H54 (cell line): ENCODE data around the gene TUBA3C.
"Not testable (repeated sequence)": the region's sequence is repeated elsewhere in the genome, so short reads cannot be mapped to it uniquely, and the experiment has no call there.

ENCODE experiments used
- DNase-seq: peaks from one replicate; pipeline ENCODE4 v3.0.0; 2011; ENCODE audit warnings: low spot score, mixed read lengths; ENCODE audit not compliant: insufficient read length
- FAIRE-seq: peaks from 3 replicates; lab custom pipeline; 2011; peaks lifted over from hg19 to GRCh38; lab: Jason Lieb, UNC
- POLR2A ChIP-seq: IDR thresholded peaks from 2 replicates; pipeline ENCODE4 v1.6.1; 2011; ENCODE audit warnings: low read depth, mild to moderate bottlenecking, low read length

Gene TUBA3C

DNA sequence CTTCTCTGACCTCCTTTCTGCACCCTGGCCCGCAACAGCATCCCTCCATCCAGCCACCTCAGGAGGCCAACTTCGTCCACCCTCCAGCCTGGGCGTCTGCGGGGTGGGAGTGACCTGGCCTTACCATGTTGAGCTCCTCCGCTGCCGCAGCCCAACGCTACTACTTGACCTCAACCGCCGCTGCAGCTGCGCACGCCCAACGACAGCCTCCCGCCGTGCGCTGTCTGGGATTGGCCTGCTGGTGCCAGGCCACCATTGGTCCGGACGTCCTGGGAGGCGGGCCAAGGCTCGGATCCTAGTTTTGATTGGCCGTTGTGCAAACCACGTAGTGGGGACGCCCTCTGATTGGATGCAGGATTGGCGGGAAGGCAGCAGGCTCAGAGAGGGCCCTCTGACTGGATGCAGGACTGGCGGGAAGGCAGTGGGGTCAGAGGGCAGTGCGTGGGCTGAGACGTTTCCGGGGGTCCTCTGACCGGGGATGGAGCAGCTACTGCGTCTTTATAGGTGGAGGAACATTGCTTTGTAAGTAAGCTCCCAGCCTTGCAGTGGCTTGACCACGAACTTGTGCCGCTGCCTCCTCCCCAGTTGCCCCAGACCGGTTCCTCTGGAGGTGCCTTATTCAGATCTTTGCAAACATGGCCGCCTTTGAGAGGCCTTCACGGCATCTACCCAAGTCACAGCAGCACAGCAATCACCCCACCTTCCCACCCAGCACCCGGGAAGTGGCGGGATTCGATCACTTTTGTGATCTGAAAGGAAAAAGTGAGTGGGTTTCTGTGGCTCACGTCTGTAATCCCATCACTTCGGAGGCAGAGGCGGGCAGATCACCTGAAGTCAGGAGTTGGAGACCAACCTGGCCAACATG is at the start of gene TUBA3C:
TUBA3C (minus strand) TSS at position 204 of the 865 bp plus-strand sequence; CDS start at position 127, 77 bp downstream.
- FAIRE-seq (no peak), DNase-seq (no peak)
- TF ChIP-seq POLR2A, result no peak

GRCh38 chr13:19207413-19207812 is 25.8 kb upstream of the TUBA3C start:
- DNase-seq, FAIRE-seq: not testable (repeated sequence)

- DNase-seq, FAIRE-seq: not testable (repeated sequence)
These were observed 11.0 kb upstream of the TUBA3C start for GRCh38 chr13:19192622-19193021.

DNA sequence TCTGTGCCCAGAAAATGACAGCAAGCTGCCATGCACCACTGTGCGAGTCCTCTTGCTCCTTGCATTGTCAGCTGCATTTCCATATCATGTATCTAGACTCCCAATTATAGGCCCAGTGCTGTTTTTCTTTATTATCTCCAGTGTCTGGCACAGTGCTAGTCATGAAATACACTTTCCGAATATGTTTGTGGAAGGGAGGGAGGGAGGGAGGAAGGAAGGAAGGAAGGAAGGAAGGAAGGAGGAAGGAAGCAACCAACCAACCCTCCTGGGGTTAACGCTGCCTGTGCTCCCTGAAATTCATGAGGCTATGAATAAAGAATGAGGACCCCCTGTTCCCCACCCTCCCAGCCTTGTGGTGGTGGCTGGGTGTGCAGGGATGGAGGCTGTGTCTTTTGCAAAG is 8.3 kb upstream of the TUBA3C start:
- FAIRE-seq, DNase-seq: not testable (repeated sequence)

GRCh38 chr13:19189368-19189767 is 7.7 kb upstream of the TUBA3C start:
- not testable (repeated sequence) for FAIRE-seq, DNase-seq

- no peak for TF ChIP-seq POLR2A
- FAIRE-seq (no peak), DNase-seq (no peak)
These were observed 4.4 kb upstream of the TUBA3C start for GRCh38 chr13:19185865-19186645.

GRCh38 chr13:19185086-19185864 is 3.7 kb upstream of the TUBA3C start:
- FAIRE-seq (no peak), DNase-seq (no peak)
- no peak for TF ChIP-seq POLR2A

DNA sequence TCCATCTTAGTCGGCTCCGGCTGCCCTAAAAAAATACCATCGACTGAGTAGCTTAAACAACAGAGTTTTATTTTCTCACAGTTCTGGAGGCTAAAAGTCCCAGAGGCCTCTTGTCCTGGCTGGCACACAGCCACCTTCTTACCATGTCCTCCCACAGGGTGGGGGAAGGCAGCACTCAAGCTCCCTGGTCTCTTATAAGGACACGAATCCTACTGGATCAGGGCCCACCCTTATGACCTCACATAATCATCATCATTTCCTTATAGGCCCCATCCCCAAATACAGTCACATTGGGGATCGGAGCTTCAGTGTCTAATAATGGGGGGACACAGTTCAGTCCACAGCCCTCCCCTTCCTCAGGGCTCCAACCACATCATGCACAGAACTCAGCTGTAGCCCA is 2.6 kb upstream of the TUBA3C start:
- DNase-seq (no peak), FAIRE-seq (no peak)
- TF ChIP-seq POLR2A, result no peak

- DNase-seq, result no peak
- no peak for FAIRE-seq
These were observed 2.1 kb upstream of the TUBA3C start for GRCh38 chr13:19183676-19184075.

DNA sequence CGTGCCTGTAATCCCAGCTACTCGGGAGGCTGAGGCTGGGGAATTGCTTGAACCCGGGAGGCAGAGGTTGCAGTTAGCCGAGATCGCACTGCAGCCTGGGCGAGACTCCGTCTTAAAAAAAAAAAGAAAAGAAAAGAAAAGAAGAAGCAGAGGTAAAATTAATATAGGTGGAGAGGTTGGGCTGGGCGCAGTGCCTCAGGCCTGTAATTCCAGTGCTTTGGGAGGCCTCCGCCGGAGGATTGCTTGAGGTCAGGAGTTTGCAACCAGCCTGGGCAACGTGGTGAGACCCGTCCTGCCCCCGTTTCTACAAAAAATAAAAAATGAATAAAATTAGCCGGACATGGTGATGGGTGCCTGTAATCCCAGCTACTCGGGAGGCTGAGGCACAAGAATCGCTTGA is 912 bp upstream of the TUBA3C start:
- no peak for TF ChIP-seq POLR2A
- DNase-seq, result no peak
- FAIRE-seq, result no peak

More at GRCh38 chr13:19183676-19184075, 2.1 kb upstream of the TUBA3C start:
- no peak for TF ChIP-seq POLR2A

- TF ChIP-seq POLR2A, result no peak
- no peak for FAIRE-seq
- DNase-seq, result no peak
These were observed 503 bp downstream of the TUBA3C start for GRCh38 chr13:19181021-19181620.

DNA sequence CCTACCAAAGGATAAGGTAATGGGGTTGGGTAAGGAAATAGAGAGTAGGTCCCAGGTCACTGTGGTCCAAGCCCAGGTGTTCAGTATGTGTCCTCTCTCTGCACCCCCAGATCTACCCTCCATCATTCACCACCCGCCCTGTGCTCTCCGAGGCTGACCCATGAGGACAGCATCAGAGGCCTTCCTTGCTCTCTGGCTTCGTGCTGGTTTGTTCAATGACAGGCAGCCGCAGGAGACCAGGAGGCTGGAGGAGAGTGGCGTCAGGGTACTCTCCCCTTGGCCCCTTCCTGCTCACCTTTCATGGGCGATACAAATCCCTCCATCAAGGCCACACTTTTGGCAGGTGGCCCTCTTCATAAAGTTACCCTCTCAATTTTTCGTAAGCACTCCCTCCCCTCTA is 1.7 kb downstream of the TUBA3C start:
- DNase-seq (no peak), FAIRE-seq (no peak)
- TF ChIP-seq POLR2A, result no peak

DNA sequence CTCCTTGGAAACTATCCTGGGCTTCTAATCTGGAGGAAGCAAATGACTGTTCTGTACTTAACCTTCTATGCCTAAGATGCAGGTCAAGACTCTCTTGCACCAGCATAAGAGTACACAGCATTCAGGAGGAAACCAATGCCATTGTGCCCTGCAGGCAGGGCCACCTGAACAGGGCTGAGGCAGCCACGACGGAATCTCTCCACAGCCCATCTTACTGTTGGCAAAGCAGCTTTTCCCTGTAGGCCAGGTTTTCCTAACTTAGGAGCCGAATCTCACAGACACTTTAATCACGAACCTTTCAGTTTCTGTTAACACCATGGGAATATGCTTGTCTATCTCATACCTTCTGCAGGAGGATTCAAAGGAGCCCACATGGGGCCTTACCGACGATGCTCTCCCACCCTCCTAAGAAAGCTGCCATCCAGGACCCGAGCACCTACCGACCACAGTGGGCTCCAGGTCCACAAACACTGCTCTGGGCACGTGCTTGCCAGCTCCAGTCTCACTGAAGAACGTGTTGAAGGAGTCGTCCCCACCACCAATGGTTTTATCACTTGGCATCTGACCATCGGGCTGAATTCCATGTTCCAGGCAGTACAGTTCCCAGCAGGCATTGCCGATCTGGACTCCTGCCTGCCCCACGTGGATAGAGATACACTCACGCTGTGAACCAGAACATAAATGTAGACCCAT is 2.6 kb downstream of the TUBA3C start:
- no peak for DNase-seq
- no peak for TF ChIP-seq POLR2A
- no peak for FAIRE-seq

GRCh38 chr13:19176981-19177776 is 4.4 kb downstream of the TUBA3C start:
- not testable (repeated sequence) for FAIRE-seq, DNase-seq
